GM21526 (cell line): ENCODE results near the gene WNT6.

ENCODE experiments used
- ATAC-seq: cut with Tn5 transposase; IDR thresholded peaks from one replicate; pipeline ENCODE4 v1.9.1; 2021; ENCODE audit warnings: moderate library complexity; ENCODE audit not compliant: unreplicated experiment, low FRiP score

Gene WNT6

DNA sequence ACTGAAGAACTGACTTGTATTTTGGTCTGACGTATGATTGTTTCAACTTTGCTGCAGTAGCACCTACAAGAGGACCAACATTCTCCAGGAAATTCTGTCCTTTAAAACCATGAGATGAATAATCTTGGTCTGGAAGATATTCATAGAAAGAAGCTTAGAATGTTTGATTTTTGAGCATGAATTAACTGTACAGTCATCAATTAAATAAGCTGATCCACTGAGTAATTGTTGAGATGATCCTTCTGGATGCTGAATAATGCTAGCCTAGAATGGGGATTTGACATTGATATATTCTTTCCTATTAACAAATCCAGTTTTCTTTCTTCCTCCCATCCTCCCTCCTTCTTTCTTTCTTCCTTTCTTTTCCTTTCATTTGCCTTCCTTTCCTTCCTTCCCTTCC lies 60.9 kb downstream of the WNT6 start:
- ATAC-seq: no peak
